SU-DHL-6 (cell line): ENCODE data around the gene ST6GALNAC6.

Source experiments
- CTCF ChIP-seq: fragments of 200-600 bp; sonication (generic); IDR thresholded peaks from one replicate; pipeline ENCODE4 v1.5.1; 2017; ENCODE audit warnings: antibody characterized with exemption, mild to moderate bottlenecking, low read length, moderate library complexity; ENCODE audit not compliant: insufficient read depth, poor library complexity, severe bottlenecking
- EZH2phosphoT487 ChIP-seq: fragments of 200-600 bp; sonication (generic), shearing (Covaris generic); conservative IDR thresholded peaks from 2 replicates; pipeline ENCODE4 v1.6.1; 2018; ENCODE audit warnings: mild to moderate bottlenecking, antibody characterized with exemption, low read length, moderate library complexity, mixed read lengths

- TF ChIP-seq CTCF (no peak), EZH2phosphoT487 (no peak)
These were observed 60.9 kb downstream of the ST6GALNAC6 start for GRCh38 chr9:127838375-127839078.
